AG09319 (cell line): ENCODE results near the gene TERF2IP.

ENCODE experiments used
- DNase-seq: peaks from one replicate; pipeline ENCODE4 v3.0.0-alpha.2; 2010; ENCODE audit warnings: low read depth; ENCODE audit errors: extremely low read depth
- CTCF ChIP-seq: IDR thresholded peaks from 2 replicates; pipeline ENCODE4 v1.5.1; 2011; ENCODE audit warnings: low read depth, mild to moderate bottlenecking, inconsistent platforms, low read length, moderate library complexity

The TERF2IP gene

GRCh38 chr16:75667503-75667902 lies 19.9 kb downstream of the TERF2IP start:
- no peak for TF ChIP-seq CTCF
- DNase-seq, result no peak

GRCh38 chr16:75676909-75677308 lies 29.3 kb downstream of the TERF2IP start, which contains the start of gene CPHXL2:
Gene CPHXL2, minus strand, starts transcription at chr16:75677009. Its CDS starts 10 bp downstream, at chr16:75676999.
- no peak for DNase-seq
- TF ChIP-seq CTCF, result no peak

- TF ChIP-seq CTCF, result no peak
These were observed 31.8 kb downstream of the TERF2IP start for GRCh38 chr16:75679366-75679765.

GRCh38 chr16:75682308-75682707 lies 34.7 kb downstream of the TERF2IP start:
- no peak for DNase-seq
- TF ChIP-seq CTCF, result no peak

More at GRCh38 chr16:75679366-75679765, 31.8 kb downstream of the TERF2IP start:
- DNase-seq, result no peak

GRCh38 chr16:75687361-75687760 lies 39.8 kb downstream of the TERF2IP start:
- TF ChIP-seq CTCF, result no peak

GRCh38 chr16:75695708-75696107 lies 48.1 kb downstream of the TERF2IP start:
- no peak for TF ChIP-seq CTCF
- DNase-seq, result no peak

More at GRCh38 chr16:75687361-75687760, 39.8 kb downstream of the TERF2IP start:
- DNase-seq, result no peak

- no peak for DNase-seq
- TF ChIP-seq CTCF, result no peak
These were observed 50.0 kb downstream of the TERF2IP start for GRCh38 chr16:75697571-75697970.
